Stimulated activated naive CD4-positive, alpha-beta T cell (primary cell): Measurements from ENCODE around the gene COL16A1.
A peak's percentile ranks its signal among the peaks of the same experiment; 100 is the strongest.

Experiments
- DNase-seq, 6 experiments: peaks; one replicate each; lab custom pipeline; 2025; lab: John Stamatoyannopoulos, UW

COL16A1 gene

GRCh38 chr1:31687601-31688000, 16.2 kb downstream of the COL16A1 start:
- no peak for DNase-seq

- DNase-seq: no peak
These were observed 18.0 kb downstream of the COL16A1 start for GRCh38 chr1:31685795-31686194.

DNA sequence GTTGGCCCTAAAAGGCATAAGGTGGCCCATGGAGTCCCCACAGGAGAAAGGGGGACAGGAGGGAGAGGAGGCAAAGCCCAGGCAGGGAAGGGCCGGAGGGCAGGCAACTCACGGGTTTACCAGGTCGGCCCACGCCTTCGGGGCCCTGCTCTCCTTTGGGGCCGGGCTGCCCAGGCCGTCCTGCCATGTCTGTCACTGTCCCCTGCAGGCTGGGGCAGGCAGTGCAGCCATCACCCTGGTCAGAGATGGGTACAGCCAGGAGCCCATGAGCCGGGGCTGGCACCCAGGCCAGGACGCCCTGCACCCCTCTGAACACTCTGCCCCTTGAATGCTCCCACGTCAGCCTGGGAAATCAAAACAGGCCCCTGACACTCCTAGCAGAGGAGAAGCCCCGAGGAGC, 19.8 kb downstream of the COL16A1 start:
- DNase-seq: no peak

GRCh38 chr1:31681415-31681814, 22.4 kb downstream of the COL16A1 start:
- DNase-seq: no peak

DNA sequence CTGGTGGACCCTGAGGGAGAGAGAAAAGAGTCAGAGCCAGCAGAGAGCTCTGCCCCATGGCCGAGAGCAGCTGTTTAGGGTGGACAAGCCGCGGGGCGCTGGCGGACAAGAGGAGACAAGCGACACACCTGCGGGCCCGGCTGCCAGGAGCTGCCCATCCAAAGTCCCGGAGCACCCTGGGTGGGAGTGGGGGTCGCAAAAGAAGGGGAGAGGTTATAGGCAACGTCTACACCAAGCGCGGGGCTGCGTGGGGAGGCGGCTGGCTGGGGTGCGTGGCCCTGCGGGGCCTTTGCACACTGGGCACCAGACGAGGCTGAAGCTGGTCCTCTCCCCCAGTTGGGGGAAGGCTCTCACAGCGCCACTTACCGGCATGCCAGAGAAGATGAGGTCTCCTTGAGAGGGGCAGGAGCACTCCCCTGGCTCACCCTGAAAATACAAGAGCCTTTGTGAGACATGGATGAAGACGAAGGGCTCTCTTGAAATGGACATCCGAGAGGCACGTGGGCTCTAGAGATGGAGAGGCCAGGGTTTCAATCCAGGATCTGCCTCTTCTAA, 24.1 kb downstream of the COL16A1 start:
- no peak for DNase-seq

DNA sequence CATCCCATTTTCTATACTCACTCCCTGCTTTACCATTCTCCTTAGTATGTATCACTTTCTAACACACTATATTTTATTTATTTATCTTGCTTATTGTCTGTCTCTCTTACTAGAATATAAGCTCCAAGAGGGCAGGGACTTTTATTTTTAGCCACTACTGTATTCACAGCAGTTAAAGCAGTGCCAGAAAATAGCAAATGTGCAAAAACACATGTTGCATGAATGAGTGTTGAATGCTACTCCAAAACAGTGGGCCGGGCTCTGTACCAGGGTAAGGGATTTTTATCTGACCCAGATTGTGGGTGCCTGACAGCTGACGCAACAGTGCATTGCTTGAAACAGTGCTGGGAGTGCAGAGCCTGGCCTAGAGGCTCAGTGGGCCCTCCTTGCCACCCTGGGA, 24.7 kb downstream of the COL16A1 start:
- no peak for DNase-seq

DNA sequence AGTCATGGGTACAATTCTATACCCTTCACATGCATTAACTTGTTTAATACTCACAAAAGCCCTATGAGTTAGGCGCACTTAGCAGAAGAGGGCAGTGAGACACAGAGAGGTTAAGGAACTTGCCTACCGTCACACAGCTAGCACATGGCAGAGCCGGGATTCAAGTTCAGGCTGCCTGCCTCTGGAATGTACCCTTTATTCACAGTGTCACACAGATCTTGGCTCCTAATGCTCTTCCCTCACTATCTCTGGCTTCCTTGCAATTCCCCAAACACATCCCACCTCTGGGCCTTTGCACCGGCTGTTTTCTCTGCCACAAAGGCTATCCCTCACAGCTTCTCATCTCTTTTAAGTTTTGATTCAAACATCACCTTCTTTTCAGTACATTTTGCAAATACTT, 25.1 kb downstream of the COL16A1 start:
- no peak for DNase-seq

GRCh38 chr1:31677949-31678348, 25.9 kb downstream of the COL16A1 start:
- DNase-seq: no peak

GRCh38 chr1:31677401-31677800, 26.4 kb downstream of the COL16A1 start:
- DNase-seq: no peak

DNA sequence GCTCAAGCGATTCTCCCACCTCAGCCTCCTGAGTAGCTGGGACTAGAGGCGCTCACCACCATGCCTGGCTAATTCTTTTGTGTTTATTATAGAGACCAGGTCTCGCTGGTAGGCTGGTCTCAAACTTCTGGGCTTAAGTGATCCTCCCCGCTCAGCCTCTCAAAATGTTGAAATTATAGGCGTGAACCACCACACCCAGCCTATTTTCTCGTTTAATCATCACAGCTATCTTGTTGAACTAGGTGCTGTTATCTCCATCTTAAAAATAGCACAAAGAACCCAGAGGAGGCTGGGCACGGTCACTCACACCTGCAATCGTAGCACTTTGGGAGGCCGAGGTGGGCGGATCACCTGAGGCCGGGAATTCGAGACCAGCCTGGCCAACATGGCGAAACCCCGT, 28.1 kb downstream of the COL16A1 start:
- DNase-seq: no peak

- DNase-seq: no peak
These were observed 28.7 kb downstream of the COL16A1 start for GRCh38 chr1:31675161-31675560.

- no peak for DNase-seq
These were observed 29.2 kb downstream of the COL16A1 start for GRCh38 chr1:31674626-31675025.

DNA sequence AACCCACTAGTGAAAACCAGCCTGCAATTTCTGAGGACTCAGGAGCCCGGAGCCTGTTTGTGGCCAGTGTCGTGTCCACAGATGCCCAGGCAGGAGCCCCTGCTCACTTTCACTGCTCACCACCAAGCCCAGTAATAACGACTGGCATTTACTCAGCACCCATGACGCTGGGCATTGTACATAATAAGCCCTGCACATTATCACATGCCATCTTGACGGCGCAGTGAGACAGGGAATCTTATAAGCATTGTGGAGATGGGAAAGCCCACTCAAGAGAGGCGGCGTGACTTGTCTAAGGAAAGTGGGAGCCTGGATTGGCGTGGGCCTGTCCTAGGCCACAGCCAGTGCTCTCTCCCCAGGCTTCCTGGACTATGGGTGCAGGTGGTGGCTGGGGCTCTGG, 30.4 kb downstream of the COL16A1 start:
- DNase-seq: no peak

GRCh38 chr1:31672986-31673385, 30.8 kb downstream of the COL16A1 start:
- DNase-seq: no peak

DNA sequence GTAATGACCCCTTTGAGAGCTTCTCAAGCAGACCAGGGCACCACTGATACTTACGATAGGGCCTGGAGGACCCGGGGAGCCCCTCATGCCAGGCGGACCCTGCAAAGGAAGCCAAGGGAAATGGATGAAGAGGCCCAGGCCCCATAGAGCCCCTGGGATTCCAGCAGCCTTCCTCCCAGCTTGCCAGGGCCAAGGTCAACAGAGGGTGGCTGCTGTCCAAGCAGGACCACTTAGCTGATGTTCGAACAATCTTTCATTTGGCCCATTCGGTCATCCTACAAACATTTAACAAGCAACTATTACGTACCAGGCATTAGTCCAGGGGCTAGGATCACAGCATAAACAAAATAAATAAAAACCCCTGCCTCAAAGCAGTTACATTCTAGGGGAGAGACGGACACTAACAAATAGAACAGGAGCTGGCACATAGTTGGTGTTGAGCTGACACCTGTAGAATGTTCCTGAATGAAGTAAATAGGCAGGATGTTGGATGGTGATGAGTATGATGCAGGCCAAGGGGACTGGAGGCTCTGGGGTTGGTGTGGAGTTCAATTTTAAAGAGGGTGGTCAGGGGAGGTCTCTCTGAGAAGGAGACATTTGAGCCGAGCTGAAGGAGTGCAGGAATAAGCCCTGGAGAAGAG, 32.1 kb downstream of the COL16A1 start:
- no peak for DNase-seq

GRCh38 chr1:31671147-31671546, 32.7 kb downstream of the COL16A1 start:
- DNase-seq: no peak

DNA sequence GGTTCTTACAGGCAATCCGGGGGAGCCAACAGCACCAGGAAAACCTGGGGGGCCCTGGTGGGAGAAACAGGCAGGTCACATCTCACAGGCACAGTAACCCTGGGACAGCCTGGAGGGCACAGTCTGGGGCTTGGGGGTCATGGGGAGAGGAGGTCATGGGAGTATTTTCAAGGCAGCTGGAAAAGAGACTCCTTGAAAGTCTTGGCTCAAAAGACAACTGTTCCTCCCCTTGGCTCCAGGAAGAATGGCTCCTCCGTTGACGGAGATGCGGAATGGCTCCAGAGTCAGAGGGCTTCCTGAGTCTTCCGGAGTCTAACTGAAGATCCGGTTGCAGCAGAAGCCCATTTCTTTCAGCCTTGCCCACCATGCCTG, 33.2 kb downstream of the COL16A1 start:
- no peak for DNase-seq

DNA sequence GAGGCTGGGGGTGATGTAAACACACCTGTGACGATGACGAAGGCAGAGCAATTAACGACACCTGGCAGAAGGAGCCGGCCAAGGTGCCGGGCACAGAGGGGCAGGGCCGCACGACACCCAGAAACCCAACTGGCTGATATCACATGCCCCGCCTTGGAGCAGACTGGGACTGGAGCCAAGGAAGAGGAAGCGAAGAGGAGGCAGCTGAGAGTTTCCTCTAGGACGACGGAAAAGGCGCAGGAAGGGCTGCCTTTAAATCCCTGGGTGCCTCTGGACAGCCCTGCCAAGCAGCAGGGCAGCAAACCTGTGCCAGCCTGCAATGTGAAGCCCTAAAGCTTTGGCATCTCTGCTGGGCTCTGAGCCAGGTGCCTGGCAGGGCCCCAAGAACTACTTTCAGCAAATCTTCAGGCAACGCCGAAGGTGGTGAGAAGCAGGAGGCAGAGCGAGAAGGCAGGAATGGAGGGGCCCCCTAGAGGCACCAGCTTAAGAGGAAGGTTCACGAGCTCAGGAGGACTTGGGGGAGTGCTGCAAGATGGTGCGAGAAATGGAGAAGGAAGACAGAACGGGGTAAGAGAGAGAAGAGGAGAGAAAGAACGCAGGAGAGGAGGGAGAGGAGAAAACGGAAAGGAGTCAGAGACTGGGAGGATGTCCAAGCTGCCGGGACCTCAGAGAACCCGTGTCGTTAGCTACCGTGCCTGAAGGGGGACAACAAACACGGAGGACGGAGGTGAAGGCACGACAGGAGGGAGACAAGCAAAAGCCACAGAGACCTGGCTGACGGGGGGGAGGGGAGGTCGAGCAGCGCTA, 33.8 kb downstream of the COL16A1 start:
- DNase-seq: peak in 5 of 6 experiments; percentile 13 to 59 (median 32)

DNA sequence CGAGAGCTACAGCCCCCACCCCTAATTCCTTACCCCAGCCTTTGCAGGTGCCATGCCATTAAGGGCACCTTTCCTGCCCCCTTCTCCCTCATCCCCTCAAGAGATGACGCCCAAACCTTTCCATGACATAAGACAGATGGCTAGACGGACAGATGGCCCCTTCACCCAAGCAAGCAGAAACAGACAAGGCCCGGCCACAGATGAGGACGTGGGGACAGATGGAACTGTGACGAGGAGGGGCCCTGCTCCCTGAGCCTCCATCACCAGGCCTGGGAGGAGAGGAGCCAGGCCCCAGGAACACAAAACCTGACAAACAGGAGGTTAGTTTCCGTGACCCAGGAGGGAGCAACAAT, 34.4 kb downstream of the COL16A1 start:
- no peak for DNase-seq

DNA sequence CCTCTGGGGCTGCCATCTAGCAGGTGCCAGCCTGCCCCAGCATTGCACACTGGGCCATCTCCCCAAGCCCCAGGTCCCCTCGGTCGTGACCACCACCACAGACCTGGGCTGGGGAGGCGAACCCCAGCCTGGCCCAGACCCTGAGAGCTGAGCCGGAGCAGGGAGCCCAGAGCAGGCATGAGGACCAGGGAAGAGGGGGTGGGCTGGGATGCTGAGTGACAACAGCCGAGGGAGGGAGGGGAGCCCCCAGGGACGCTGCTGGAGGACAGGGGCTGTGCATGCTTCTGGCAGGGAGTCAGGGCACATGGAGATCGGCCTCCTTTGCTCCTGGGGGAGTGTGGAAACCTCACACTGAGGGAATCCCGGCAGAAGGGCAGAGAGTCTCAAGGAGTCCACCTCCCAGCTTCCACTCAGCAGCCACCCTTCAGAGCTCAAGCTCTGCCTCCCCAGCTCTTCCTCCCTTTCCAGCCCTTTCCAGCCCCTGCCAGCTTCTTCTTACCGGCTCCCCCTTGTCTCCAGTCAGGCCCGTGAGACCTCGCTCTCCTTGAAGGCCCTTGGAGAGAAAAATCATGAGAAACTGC, 35.4 kb downstream of the COL16A1 start:
- DNase-seq: no peak

GRCh38 chr1:31667065-31667785, 36.6 kb downstream of the COL16A1 start:
- no peak for DNase-seq

GRCh38 chr1:31666263-31666963, 37.4 kb downstream of the COL16A1 start:
- no peak for DNase-seq
